Ascending aorta (tissue), 2 donors: ENCODE results near the gene GPR153. TPM values are rescaled to one million over a fixed set of nuclear protein-coding genes. Genes with fewer than 3 reads are reported as not detected.
"Not testable (repeated sequence)": the region's sequence is repeated elsewhere in the genome, so short reads cannot be mapped to it uniquely, and the experiment has no call there.

Source experiments
- DNase-seq, 2 donors: peaks; one replicate each; pipeline ENCODE4 v3.0.0-alpha.2; 2019; ENCODE audit warnings: low spot score in 2 of 2
- H3K27ac ChIP-seq, 2 donors: fragments of 200-600 bp; sonication (generic); one replicate each; pipeline ENCODE4 v1.5.1; 2016 to 2017; ENCODE audit warnings: mild to moderate bottlenecking in 1 of 2
- H3K27me3 ChIP-seq: fragments of 200-600 bp; sonication (generic); one replicate; pipeline ENCODE4 v1.5.1; 2017
- H3K36me3 ChIP-seq, 2 donors: fragments of 200-600 bp; sonication (generic); one replicate each; pipeline ENCODE4 v1.5.1; 2016
- H3K4me1 ChIP-seq, 2 donors: fragments of 200-600 bp; sonication (generic); one replicate each; pipeline ENCODE4 v1.5.1; 2016 to 2017; ENCODE audit warnings: mild to moderate bottlenecking in 1 of 2
- H3K4me3 ChIP-seq, 2 donors: fragments of 200-600 bp; sonication (generic); one replicate each; pipeline ENCODE4 v1.5.1; 2016 to 2017; ENCODE audit warnings: mild to moderate bottlenecking in 1 of 2
- H3K9me3 ChIP-seq, 2 donors: fragments of 200-600 bp; sonication (generic); one replicate each; pipeline ENCODE4 v1.5.1; 2016
- intact Hi-C: fragments of 100-400 bp; cut with DNase I; formaldehyde crosslinking; loops from one replicate; pipeline ENCODE4 v1.15.1; 2023
- total RNA-seq: library from RNA; depleted of rRNA; stranded (reverse); fragments of >200 nt; gene quantifications from one replicate; pipeline ENCODE4 v1.1.0, GENCODE V29; 2016
- TF ChIP-seq, protein P1 (sequence below), 3 experiments: fragments of 200-600 bp in 2 of 3; fragments of 450-650 bp in 1 of 3; sonication (generic) in 2 of 3; IDR thresholded peaks; one replicate each; pipeline ENCODE4 v1.5.1; 2016 to 2019; ENCODE audit warnings: antibody characterized with exemption in 3 of 3, mild to moderate bottlenecking in 1 of 3, moderate library complexity in 1 of 3

The GPR153 gene
- total RNA-seq, 1 donor from 2014 or later = 24.3 TPM

DNA sequence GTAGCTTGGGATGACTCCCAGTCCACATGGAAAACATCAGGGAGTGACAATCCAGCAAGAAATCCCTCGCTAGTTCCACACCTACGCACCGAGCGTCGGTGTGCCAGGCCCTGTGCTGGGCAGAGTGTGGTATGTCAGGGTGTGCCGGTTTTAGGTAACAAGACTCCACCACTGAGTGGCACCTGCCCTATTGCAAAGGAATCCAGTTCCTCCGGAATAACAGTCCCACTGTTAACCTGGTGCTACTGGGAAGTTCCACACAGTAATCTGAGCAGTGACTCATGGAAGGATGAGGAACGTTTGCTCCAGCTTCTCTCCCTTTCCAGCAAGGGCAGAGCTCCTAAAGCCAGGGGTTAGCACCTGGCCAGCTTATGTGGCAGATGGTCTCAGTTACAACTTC, 40.7 kb downstream of the GPR153 start:
- Histone ChIP-seq H3K4me3 (no peak overlapping the region), H3K27me3 (no peaks in the 10 kb centered on the region), H3K27ac (no peak overlapping the region), H3K4me1 (no peaks in the 10 kb centered on the region), H3K36me3 (peaks cover 15 to 30% of the 10 kb centered on the region in 2 donors), H3K9me3 (no peaks in the 10 kb centered on the region)
- intact Hi-C loops = no loop called here
- no peak for DNase-seq
- TF ChIP-seq, protein P1, sequence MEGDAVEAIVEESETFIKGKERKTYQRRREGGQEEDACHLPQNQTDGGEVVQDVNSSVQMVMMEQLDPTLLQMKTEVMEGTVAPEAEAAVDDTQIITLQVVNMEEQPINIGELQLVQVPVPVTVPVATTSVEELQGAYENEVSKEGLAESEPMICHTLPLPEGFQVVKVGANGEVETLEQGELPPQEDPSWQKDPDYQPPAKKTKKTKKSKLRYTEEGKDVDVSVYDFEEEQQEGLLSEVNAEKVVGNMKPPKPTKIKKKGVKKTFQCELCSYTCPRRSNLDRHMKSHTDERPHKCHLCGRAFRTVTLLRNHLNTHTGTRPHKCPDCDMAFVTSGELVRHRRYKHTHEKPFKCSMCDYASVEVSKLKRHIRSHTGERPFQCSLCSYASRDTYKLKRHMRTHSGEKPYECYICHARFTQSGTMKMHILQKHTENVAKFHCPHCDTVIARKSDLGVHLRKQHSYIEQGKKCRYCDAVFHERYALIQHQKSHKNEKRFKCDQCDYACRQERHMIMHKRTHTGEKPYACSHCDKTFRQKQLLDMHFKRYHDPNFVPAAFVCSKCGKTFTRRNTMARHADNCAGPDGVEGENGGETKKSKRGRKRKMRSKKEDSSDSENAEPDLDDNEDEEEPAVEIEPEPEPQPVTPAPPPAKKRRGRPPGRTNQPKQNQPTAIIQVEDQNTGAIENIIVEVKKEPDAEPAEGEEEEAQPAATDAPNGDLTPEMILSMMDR (IDR thresholded peaks at IDR 0.05) = no peak

DNA sequence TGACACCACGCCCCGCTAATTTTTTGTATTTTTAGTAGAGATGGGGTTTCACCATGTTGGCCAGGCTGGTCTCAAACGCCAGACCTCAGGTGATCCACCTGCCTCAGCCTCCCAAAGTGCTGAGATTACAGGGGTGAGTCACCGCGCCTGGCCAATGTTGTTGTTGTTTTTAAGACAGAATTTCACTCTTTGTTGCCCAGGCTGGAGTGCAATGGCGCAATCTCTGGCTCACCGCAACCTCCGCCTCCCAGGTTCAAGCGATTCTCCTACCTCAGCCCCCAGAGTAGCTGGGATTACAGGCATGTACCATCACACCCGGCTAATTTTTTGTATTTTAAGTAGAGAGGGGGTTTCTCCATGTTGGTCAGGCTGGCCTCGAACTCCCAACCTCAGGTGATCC, 41.3 kb downstream of the GPR153 start:
- intact Hi-C loops, H3K27me3 ChIP-seq, H3K4me3 ChIP-seq, H3K27ac ChIP-seq, H3K4me1 ChIP-seq, H3K9me3 ChIP-seq, DNase-seq: not testable (repeated sequence)
- H3K36me3 ChIP-seq = peaks cover 9 to 24% of the 10 kb centered on the region in 2 donors

GRCh38 chr1:6218375-6219164, 42.3 kb downstream of the GPR153 start:
- Histone ChIP-seq H3K4me1 (no peaks in the 10 kb centered on the region), H3K27me3 (no peaks in the 10 kb centered on the region), H3K4me3 (no peak overlapping the region), H3K27ac (no peak overlapping the region), H3K36me3 (peaks cover 0 to 13% of the 10 kb centered on the region in 2 donors), H3K9me3 (no peaks in the 10 kb centered on the region)
- TF ChIP-seq, protein P1 (IDR thresholded peaks at IDR 0.05) = no peak
- intact Hi-C loops = no loop called here
- DNase-seq = no peak

GRCh38 chr1:6212193-6212959, 48.5 kb downstream of the GPR153 start:
- peaks cover 0 to 6% of the 10 kb centered on the region in 2 donors for H3K4me1 ChIP-seq

GRCh38 chr1:6211731-6212130, 49.2 kb downstream of the GPR153 start:
- intact Hi-C loops = no loop called here
- H3K27me3 ChIP-seq = no peaks in the 10 kb centered on the region
- H3K9me3 ChIP-seq = no peaks in the 10 kb centered on the region
- H3K4me1 ChIP-seq = peaks cover 0 to 6% of the 10 kb centered on the region in 2 donors
- no peak for DNase-seq
- no peaks in the 10 kb centered on the region for H3K36me3 ChIP-seq
- no peak overlapping the region for H3K4me3 ChIP-seq
- TF ChIP-seq, protein P1 (IDR thresholded peaks at IDR 0.05) = no peak
- H3K27ac ChIP-seq = no peak overlapping the region

More at GRCh38 chr1:6212193-6212959, 48.5 kb downstream of the GPR153 start:
- DNase-seq = no peak
- TF ChIP-seq, protein P1 (IDR thresholded peaks at IDR 0.05) = no peak
- no peaks in the 10 kb centered on the region for H3K36me3 ChIP-seq
- intact Hi-C loops = no loop called here
- no peak overlapping the region for H3K27ac ChIP-seq
- no peak overlapping the region for H3K4me3 ChIP-seq
- no peaks in the 10 kb centered on the region for H3K27me3 ChIP-seq
- no peaks in the 10 kb centered on the region for H3K9me3 ChIP-seq
